ENCODE data around the gene C11orf86.
"Not testable (repeated sequence)": the region's sequence is repeated elsewhere in the genome, so short reads cannot be mapped to it uniquely, and the experiment has no call there.

Gene C11orf86

GRCh38 chr11:66956689-66957290 is 18.3 kb upstream of the C11orf86 start:
- in situ Hi-C loops (cut with MboI; ENCODE audit: low pct_unique_long_range_greater_than_20kb, low sequenced_read_pairs, unreplicated experiment) = no loop called here
- DNase-seq (ENCODE audit: low spot score) = peak; percentile 30
- TF ChIP-seq CTCF (IDR thresholded peaks at IDR 0.05; ENCODE audit: extremely low read depth, insufficient read depth, missing control alignments) = no peak

- DNase-seq (ENCODE audit: low spot score) = peak; percentile 81
- in situ Hi-C loops (cut with MboI; ENCODE audit: low pct_unique_long_range_greater_than_20kb, low sequenced_read_pairs, unreplicated experiment) = no loop called here
- TF ChIP-seq CTCF (IDR thresholded peaks at IDR 0.05; ENCODE audit: extremely low read depth, insufficient read depth, missing control alignments) = no peak
These were observed 17.2 kb upstream of the C11orf86 start for GRCh38 chr11:66957971-66958231.

- in situ Hi-C loops (cut with MboI; ENCODE audit: low pct_unique_long_range_greater_than_20kb, low sequenced_read_pairs, unreplicated experiment) = no loop called here
- TF ChIP-seq CTCF (IDR thresholded peaks at IDR 0.05; ENCODE audit: extremely low read depth, insufficient read depth, missing control alignments) = no peak
- DNase-seq (ENCODE audit: low spot score) = peak; percentile 99
These were observed 16.7 kb upstream of the C11orf86 start, which contains the start of gene PC for GRCh38 chr11:66958232-66958955. Gene PC (minus strand): TSS chr11:66958383. CDS start chr11:66872159, 86,224 bp downstream.

DNA sequence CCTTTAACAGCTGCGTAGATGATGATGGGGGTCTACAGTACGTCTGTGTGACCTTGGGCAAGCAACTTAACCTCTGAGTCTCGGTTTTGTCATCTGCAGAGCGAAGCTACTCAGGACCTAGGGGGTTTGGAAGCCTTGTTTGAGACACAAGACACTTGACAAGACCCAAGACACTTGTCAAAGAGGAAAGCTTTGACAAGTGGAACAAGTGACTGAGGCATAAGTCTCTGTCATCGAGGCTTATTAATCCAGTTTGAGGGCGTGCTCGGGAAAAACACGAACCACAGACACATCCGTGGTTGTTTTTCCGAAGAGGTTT is 16.2 kb upstream of the C11orf86 start:
- no peak for DNase-seq (ENCODE audit: low spot score)
- in situ Hi-C loops (cut with MboI; ENCODE audit: low pct_unique_long_range_greater_than_20kb, low sequenced_read_pairs, unreplicated experiment) = no loop called here
- TF ChIP-seq CTCF (IDR thresholded peaks at IDR 0.05; ENCODE audit: extremely low read depth, insufficient read depth, missing control alignments) = no peak

DNA sequence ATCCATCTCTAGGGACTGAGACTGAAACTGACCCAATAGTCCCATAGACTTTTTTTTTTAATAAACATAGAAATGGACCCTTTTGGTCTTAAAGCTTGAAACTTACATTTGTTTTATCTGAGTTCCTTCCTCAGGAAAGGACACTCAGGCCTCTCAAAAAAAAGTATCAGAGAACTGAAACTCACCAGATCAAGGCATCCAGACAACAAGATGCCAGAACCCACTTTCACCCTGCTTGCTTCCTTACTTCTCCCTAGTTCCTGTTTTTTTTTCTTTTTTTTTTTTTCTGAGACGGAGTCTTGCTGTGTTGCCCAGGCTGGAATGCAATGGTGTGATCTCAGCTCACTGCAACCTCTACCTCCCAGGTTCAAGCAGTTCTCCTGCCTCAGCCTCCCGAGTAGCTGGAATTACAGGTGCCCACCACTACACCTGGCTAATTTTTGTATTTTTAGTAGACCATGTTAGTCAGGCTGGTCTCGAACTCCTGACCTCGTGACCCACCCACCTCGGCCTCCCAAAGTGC is 13.4 kb upstream of the C11orf86 start:
- in situ Hi-C loops (cut with MboI; ENCODE audit: low pct_unique_long_range_greater_than_20kb, low sequenced_read_pairs, unreplicated experiment); DNase-seq (ENCODE audit: low spot score): not testable (repeated sequence)

DNA sequence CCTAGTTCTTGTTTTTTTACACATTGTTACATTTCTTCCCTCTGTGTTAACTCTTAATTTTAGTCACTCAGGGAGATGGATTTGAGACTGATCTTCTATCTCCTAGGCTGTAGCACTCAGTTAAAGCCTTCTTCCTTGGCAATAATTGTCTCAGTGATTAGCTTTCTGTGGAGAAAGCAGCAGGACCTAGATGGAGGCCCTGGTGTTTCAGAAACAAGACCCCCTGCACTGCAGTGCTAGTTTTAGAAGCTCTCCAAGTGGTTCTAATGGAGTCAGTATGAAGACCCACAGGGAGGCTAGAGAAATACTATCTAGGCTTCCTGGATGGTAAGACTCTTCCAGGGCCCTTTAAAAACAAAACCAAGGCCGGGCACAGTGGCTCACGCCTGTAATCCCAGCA is 12.9 kb upstream of the C11orf86 start:
- in situ Hi-C loops (cut with MboI; ENCODE audit: low pct_unique_long_range_greater_than_20kb, low sequenced_read_pairs, unreplicated experiment) = no loop called here
- no peak for DNase-seq (ENCODE audit: low spot score)
- no peak for TF ChIP-seq CTCF (IDR thresholded peaks at IDR 0.05; ENCODE audit: extremely low read depth, insufficient read depth, missing control alignments)

GRCh38 chr11:66962801-66963200 is 12.3 kb upstream of the C11orf86 start:
- in situ Hi-C loops (cut with MboI; ENCODE audit: low pct_unique_long_range_greater_than_20kb, low sequenced_read_pairs, unreplicated experiment) = no loop called here
- DNase-seq (ENCODE audit: low spot score) = no peak
- TF ChIP-seq CTCF (IDR thresholded peaks at IDR 0.05; ENCODE audit: extremely low read depth, insufficient read depth, missing control alignments) = no peak

Measured in GM13977 (cell line).